NCI-H2029 treated with DMSO at 0.1 percent for 48 hours (cell line): ENCODE results near the gene BDNF.

Source experiments
- DNase-seq: peaks from one replicate; lab custom pipeline; 2025; lab: John Stamatoyannopoulos, UW

The BDNF gene

DNA sequence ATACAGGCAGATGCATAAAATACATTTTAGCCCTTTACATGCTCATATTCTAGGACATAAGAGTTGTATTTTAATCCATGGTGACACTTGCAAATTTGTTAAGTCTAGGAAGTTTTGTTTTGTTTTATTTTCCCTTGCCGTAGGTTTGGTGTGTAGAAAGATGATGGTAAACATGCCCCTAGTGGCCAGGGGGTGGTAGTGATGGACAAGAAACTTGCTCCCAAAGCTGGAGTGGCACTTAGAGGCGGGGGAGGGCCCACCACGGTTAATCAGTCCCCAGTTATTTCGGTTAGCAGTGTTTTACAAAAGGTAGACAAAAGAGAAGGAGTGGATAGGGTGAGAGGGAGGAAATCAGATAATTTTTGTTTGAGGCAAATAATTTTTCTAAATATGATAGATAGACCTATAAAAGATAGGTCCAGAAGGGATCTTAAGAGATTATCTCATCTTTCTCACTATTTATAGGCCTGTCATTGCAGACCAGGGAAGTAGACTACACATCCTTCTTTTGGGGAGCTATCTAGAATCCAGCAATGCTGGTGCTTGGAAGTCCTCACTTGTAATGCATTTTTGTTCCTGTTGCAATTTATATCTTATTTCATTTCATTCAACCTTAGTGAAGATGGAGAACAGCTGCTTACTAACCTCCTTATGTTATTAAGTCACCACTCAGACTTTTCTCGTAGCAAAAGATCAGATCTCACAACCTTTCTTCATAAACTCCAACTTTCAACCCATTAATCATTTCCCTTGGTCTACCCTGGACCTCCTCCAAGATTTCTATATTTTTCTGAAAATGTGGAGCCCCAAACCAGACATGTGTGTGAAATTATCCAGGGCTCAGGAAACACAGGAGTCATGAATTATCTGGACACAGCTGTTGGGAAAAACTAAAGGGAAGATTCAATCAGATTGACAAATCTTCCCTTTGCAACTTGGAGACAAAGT lies 5.9 kb upstream of the BDNF start:
- DNase-seq = no peak

DNA sequence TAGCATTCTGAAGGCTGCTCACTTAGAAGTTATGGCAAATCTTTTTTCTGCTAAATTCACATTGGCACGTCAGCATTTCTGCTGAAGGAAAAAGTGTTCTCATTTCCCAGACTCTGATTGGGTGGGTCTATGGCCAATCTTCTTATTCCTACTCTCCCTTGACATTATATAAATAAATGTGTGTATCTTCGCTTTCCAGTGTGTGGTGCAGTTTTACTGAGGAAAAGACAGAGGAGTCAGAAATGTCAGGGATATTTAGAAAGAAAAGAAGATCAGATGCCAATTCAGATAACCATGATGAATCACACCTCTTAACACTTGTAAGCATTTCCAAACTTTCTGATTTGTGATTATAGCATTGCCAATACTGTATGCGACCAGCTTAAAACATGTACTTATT lies 3.2 kb upstream of the BDNF start:
- DNase-seq = no peak

DNA sequence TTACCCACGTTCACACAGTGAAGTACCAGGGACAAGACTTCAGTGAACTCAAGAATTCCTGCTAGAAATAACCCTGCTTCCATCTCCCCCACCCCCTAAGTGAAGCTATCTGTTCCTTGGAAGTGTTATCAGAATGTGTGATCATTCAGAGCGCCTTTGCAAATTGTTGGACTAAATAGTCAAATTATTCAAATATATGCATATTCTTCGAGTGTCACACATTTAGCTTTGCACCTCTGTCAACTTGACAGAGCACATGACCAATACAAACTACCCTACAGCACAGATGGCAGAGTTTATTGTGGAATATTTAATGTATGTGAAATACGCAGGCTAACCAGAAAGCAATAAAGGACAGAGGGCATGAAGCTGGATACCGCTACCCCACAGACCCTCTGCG lies 2.6 kb upstream of the BDNF start:
- DNase-seq = no peak

DNA sequence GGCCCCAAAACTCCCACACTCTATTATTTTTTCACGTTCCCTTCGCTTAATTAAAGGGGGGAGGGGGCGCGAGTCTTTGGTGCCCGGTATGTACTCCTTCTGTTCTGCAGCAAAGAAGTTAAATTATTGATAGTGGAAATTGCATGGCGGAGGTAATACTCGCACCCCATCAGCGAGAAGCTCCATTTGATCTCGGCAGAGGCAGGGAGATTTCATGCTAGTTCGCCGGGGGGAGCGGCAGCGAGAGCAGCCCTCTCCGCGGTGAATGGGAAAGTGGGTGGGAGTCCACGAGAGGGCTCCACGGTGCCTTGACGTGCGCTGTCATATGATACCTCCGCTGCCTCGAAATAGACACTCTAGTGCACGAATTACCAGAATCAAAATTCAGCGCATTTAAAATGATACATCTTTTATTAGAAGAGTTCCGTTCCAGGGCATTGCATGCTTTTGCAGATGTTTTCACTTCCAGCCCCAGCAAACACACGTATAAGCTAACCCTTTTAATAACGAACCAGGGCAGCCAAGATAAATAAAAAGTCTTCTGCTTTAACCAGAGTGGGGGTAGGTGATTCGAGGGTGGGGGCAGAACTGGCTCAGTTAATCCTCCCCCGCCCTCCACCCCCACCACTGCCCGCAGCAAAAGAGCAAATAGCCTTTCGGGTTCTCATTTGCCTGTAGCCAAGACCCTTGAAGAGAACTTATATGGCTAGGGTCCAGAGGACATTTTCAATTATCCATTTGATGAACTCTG lies 1.3 kb upstream of the BDNF start:
- DNase-seq = no peak

DNA sequence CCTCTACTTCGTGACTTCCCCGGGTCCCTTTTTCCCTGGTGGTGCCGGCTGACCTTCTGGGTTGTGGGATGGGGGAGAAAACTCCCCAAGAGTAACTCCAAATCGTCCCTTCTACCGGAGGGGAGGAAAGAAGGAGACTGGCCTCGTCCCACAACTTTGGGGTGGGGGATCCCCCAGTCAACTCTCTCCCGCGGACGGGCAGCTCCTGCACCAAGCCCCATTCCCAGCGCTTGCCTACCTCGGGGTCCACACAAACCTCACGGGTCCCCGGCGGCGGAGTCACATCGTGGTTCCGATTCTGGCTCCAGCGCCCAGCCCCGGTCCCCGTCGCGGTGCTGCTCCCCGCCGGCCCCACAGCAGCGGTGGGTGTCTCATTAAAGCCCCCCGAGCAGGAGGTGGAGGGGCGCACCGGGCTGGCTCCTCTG lies 317 bp downstream of the BDNF start:
- DNase-seq = no peak

DNA sequence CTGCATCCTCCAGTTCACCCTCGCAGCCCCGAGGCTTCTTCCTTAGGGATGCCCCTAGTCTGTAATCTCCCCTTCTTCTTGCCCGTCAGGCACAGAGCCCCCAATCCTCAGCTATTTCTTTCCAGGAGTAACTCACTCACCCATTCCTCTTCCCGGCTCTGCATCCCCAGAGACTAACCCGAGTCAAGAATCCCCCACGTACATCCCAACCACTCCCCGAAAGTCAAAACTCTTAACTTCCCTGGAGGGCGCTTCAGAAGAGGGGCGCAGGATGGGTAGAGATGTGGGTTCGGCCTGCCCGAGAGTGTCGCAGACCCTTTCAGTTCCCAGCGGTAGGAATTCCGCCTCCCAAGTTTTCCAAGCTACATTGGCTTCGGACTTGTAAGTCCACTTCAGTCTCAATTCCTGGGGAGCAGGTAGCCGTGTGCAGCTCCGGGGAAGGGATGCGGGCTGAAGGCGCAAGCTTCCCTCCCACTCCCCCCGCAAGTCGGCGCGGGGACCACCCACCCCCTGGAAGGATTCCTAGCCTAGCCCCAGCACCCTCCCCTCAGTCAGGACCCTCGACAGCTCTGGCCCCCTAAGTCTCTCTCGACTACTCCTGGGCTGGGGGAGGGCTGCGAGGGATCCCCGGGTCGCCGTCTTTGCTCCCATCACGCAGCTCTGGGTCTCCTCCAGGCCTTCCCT lies 871 bp downstream of the BDNF start:
- no peak for DNase-seq

DNA sequence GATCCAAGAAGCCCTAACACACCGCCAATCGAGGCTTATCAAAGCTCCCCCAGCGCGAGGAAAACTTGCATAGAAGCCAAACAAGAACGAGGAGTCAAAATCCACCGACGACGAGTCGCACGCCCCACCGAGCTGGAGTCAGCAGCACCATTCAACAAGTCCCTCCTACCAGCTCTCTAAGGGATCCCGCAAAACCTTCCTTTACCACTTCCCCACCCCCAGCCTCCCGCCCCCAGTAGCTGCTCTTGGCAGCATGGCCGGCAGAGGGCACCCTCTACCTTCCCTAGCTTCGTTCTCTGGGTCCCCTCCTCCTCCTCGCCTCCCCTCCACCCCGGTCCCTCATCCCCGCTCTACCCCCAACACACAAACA lies 1.4 kb downstream of the BDNF start:
- peak; percentile 19 for DNase-seq

DNA sequence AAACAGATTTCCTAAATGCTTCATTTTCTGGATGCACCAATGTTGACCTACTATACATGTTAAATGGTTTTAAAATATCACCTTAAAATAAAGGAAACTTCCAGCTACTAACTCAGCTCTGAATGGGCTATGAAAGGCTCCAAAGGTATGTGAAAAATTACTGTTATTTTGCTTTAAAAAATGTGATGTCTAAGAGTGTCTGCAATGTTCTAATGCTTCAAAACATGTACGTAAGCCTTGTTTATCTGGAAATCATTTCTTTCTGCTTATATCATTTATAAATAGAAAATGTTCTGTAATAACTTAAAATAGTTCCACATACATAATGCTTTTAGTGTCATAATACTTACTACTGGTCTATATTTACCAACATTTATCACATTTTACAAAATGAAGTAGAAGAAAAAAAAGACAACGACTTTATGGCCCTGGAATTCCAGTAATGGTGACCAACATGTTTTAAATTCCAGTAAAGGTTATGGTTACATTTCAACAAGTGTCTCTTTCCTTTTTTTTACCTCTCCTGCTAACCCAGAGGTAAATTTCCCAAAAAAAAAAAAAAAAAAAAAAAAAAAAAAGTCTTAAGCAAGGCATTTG lies 2.5 kb downstream of the BDNF start:
- DNase-seq = no peak

DNA sequence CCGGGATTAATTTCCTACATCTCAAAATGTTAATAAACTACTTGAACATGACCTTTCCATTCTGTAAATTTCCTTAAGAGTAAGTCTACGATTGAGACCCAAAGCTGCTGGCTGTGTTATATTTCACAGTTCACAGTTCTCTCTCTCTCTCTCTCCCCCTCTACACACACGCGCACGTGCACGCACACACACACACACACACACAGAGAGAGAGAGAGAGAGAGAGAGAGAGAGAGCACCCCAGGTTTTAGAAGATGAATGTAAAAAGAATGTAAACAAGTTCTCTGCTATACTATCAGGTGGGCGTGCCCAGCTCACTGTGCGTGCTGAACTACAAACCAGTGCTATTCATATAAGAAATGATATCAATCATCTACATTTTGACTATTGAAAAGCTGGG lies 3.3 kb downstream of the BDNF start:
- no peak for DNase-seq

DNA sequence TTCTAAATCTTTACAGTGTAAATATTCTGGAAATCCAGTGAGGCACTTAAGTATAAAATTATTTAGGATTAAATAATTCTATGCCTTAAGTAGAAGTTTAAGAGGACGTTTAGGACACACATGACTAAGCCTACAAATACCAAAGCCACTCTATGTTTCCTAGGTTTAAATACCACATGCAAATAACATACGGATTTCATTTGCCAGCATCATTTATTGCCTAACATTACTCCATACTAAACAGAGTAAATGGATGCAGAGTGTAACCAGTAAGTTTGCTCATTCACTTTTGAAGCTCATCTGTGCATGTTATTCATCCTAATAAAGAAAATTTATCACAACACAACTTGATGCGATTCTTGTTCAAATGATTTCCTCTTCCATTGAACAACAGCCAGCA lies 4.1 kb downstream of the BDNF start:
- no peak for DNase-seq

DNA sequence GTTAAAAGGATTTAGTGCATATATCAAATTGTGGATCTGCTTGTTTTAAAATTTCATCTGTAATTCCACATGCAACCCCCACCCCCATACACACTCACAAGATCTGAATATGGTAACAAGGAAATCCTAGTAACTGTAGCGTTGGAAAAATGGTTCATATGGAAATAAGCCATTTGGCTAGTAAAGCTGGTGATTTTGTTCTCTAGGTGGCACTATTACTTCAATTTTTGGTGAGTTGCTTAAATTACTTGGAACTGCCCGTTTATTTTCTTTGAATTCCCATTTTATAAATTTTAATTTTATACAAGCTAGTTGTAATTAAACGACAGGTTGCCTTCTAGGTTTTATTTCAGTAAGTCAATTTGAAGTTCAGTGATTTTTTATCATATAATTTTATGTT lies 5.3 kb downstream of the BDNF start:
- DNase-seq = no peak

DNA sequence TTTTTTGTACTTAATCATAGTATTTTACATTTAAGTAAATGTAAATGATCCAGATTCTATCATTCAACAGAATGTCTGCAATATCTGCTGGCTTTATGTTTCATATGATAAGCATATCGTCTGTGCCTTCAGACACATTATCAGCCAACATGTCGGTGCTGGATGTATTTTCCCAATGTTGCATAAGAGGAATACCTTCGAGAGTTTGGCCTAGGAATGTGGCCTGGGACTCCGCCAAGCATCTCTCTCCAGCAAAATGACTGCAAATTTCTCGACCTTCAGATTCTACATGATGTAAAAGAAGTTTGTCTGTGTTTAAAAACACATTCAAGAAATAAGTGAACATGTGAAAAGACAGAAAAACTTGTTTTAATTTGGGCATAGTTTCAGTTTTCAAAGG lies 6.9 kb downstream of the BDNF start:
- DNase-seq = no peak

DNA sequence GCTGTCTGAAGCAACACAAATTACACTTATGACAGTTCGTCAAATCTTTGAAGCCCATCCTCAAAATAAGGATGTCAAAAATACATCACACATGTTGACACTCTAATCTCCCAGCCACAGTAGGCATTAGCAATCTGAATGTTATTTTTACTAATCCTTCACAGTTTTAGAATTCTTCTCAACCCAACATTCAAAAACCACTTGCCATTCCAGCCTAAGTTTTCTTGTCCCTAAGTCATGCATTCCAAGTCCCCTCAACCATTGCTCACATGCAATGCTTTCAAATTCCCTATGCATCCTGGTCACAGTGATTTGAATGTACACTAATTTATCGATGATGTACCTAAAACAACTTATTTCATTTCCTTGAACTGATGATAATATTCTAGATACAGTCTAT lies 7.5 kb downstream of the BDNF start:
- DNase-seq = no peak

DNA sequence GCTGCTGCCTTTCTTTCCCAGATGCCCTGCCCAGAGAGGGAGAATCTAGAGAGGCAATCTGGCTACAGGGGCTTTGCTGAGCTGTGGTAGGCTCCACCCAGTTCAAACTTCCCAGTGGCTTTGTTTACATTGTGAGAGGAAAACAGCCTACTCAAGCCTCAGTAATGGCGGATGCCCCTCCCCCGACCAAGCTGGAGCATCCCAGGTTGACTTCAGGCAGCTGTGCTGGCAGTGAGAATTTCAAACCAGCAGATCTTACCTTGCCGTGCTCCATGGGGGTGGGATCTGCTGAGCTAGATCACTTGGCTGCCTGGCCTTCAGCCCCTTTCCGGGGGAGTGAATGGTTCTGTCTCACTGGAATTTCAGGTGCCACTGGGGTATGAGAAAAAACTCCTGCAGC lies 12.2 kb downstream of the BDNF start:
- no peak for DNase-seq

DNA sequence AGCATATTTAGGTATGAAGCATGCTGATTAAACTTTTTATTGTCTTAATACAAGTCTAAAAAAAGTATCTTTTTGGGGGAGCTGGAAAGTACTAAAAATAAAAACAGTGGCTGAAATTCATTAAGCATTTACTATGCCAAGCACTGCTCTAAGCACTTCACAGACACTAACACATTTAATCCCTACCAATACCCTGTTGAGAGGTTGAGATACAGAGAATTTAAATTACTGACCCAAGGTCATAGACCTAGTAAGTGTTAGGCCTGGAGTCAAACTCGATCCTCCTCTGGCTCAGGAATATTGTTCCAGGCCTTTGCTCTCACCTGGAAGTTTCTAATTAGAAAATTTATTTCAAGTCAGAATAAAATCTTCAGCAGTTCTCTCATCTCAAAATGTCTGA lies 18.6 kb downstream of the BDNF start:
- DNase-seq = no peak

DNA sequence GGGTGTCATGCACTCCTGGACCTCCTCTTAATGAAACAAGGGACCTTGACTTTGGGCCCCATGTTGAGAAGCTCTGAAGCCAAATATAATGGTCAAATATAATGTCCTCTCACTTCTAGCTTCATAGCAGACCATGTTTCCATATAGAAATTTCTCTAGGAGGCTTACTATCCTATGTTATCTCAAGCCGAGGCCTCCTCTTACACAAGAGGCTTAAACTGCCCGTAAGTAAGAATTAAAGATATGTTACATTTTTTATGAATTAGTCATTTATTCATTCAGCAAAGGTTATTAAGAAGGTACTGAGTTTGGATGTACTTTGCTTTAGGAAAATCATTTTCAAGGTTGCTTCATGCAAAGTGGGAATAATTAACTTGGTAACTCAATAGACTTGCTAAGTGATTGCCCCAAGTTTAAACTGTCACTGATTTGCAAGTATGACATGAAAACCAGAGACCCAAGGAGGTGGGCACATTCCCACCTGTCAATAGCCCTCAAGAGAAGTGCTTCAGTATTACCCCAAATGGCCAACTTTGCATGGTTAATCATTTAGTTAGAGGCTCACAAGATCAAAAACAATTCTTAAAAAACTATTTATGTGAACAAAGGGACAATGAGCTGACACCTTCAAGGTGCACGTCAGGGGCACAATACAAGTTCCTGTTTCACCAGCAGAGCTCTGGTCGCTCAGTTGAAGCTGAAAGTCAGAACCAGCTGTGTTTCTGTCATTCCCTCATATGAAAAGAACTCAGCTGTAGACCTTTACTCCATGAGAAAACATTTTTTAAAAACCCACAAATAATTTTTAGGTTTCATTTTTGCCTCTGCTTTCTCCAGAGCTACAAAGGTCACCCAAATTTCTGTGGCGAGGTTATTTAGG lies 20.9 kb downstream of the BDNF start:
- DNase-seq = no peak

DNA sequence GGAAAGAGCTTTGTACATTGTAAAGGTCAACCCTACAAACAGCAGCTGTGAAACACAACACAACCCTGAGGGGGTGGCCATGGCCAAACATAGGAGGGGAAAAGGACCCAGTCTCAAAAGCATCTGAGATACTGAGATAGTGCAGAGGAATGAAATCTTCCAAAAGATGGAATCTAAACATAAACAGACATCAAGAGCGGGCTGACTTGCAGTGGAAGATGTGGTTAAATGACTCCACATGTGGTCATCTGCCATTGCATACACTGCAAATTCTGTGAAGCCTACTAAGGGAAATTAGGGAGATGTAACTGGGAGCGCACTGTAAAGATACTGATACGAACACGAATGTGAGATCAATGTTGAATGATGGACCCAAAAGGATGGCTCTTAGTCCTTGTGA lies 22.0 kb downstream of the BDNF start:
- DNase-seq = no peak

DNA sequence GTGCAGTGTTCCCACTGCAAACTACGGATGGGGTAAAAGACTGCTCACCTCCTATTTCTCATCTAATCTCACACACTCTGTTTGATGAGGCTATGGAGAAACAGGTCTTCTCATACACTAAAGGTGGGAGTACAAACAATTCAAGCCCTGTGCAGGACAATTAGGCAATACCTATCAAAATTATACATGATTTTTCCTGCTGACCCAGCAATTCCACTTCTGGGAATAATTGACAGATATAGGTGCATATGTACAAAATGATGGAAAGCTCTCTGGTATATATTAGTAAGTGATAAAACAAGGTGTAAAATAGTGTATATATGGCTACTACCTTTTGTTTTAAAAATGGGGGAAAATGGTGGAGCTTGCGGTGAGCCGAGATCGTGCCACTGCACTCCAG lies 23.1 kb downstream of the BDNF start:
- DNase-seq = no peak

DNA sequence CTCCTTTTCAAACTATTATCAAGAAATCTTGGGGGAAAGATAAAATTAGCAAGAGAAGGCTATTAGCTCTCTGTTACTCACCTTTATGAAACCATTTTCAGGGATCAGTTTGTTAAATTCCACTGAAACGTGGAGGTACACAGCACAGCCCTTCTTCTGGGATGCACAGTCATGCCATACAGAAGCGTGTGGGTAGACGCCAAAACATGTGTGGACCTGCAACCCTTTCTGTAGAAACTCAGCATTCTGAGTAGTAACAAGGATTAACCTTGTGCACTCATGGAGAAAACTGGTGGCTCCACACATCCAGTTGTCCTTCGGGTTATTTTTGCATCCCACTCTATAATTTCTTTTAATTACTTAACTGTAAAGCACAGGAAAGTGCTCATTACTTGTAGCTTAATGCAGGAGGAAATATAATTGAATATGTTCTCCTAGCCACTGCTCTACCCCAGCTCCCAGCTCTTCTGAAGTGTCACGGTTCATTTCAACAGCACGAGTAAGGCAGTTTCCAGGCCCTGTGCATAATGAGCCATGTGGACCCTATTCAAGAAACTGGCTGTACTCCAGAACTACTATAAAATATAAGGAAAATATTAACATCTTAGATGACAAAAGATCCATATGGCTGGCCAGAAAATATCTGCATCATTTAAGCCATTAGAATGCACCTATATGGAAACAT lies 26.1 kb downstream of the BDNF start:
- no peak for DNase-seq

DNA sequence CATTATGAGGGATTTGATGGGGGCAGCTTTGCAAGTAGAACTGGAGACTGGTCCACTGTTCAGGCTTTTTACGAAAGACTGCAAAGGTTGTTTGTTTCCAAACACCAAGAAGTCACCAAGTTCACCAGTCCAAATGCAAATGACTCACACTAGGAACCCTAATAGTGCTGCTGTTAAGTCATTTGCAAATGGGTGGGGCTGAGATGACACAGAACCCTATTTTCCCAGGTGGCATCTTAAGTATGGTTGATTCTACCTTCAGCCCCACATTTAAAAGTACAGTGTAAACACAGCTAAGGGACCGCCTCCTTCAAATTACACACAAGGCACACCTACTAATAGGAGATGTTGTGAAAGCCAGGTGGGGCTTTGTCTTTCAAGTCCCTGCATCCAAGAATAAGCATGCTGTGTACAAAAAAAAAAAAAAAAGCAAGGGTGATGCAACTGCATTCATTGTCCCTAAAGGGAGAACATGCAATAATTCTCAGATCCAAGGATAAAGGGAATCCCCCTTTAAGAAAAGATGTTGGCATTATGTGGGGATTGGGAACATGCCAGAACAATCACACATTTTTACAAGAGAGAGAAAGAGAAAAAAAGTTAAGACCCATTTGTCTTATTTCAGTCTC lies 27.3 kb downstream of the BDNF start:
- no peak for DNase-seq
